PFSK-1 (cell line): ENCODE data around the gene NR4A3.

Experiments used
- FOXP2 ChIP-seq: optimal IDR thresholded peaks from 2 replicates; pipeline ENCODE3; 2011; ENCODE audit warnings: borderline replicate concordance, control low read depth, inconsistent platforms; ENCODE audit not compliant: insufficient read depth; ENCODE audit errors: extremely low read length, extremely low read depth
- POLR2AphosphoS5 ChIP-seq: IDR thresholded peaks from 2 replicates; pipeline ENCODE4 v1.6.1; 2012; ENCODE audit warnings: low read depth, mild to moderate bottlenecking, control low read depth, low read length, moderate library complexity
- REST ChIP-seq, 2 experiments: IDR thresholded peaks; 2 replicates each; pipeline versions ENCODE4 v1.6.1 to v1.8.0; 2011 to 2012; ENCODE audit warnings: low read depth in 2 of 2, low read length in 2 of 2, control low read depth in 1 of 2, inconsistent platforms in 1 of 2, mild to moderate bottlenecking in 1 of 2, moderate library complexity in 1 of 2; ENCODE audit not compliant: insufficient read depth in 1 of 2
- SIN3A ChIP-seq: IDR thresholded peaks from 2 replicates; pipeline ENCODE4 v1.6.1; 2012; ENCODE audit warnings: mild to moderate bottlenecking, low read length, moderate library complexity, borderline replicate concordance; ENCODE audit not compliant: insufficient read depth
- TAF1 ChIP-seq: IDR thresholded peaks from 2 replicates; pipeline ENCODE4 v1.6.1; 2012; ENCODE audit warnings: low read length, control low read depth, borderline replicate concordance; ENCODE audit not compliant: insufficient read depth

NR4A3 gene

GRCh38 chr9:99845063-99845462 is 23.4 kb downstream of the NR4A3 start:
- TF ChIP-seq REST (IDR thresholded peaks at IDR 0.05; ENCODE audit: insufficient read depth in 1 of 2, low read depth in 2 of 2, low read length in 2 of 2) (no peak), SIN3A (no peak), FOXP2 (no peak), TAF1 (no peak), POLR2AphosphoS5 (no peak)

GRCh38 chr9:99848447-99848846 is 26.8 kb downstream of the NR4A3 start:
- TF ChIP-seq FOXP2, result no peak
- TF ChIP-seq REST (IDR thresholded peaks at IDR 0.05; ENCODE audit: insufficient read depth in 1 of 2, low read depth in 2 of 2, low read length in 2 of 2), result no peak
- no peak for TF ChIP-seq TAF1
- TF ChIP-seq SIN3A, result no peak
- no peak for TF ChIP-seq POLR2AphosphoS5

GRCh38 chr9:99850736-99851499 is 29.2 kb downstream of the NR4A3 start:
- TF ChIP-seq REST (IDR thresholded peaks at IDR 0.05; ENCODE audit: insufficient read depth in 1 of 2, low read depth in 2 of 2, low read length in 2 of 2) (no peak), SIN3A (no peak), FOXP2 (no peak)

GRCh38 chr9:99851500-99851822 is 29.8 kb downstream of the NR4A3 start:
- TF ChIP-seq REST (IDR thresholded peaks at IDR 0.05; ENCODE audit: insufficient read depth in 1 of 2, low read depth in 2 of 2, low read length in 2 of 2) (no peak), SIN3A (no peak), FOXP2 (no peak), TAF1 (no peak), POLR2AphosphoS5 (no peak)

- TF ChIP-seq FOXP2 (no peak), TAF1 (no peak), SIN3A (no peak), REST (IDR thresholded peaks at IDR 0.05; ENCODE audit: insufficient read depth in 1 of 2, low read depth in 2 of 2, low read length in 2 of 2) (no peak), POLR2AphosphoS5 (no peak)
Observed at GRCh38 chr9:99852617-99853016, 30.9 kb downstream of the NR4A3 start.
